ENCODE measurements around the gene MROH2A. TPM values are rescaled to one million over a fixed set of nuclear protein-coding genes. Genes with fewer than 3 reads are reported as not detected.
A peak's percentile ranks its signal among the peaks of the same experiment; 100 is the strongest.

MROH2A gene
- total RNA-seq, 2 experiments from 2014 or later, result not detected

DNA sequence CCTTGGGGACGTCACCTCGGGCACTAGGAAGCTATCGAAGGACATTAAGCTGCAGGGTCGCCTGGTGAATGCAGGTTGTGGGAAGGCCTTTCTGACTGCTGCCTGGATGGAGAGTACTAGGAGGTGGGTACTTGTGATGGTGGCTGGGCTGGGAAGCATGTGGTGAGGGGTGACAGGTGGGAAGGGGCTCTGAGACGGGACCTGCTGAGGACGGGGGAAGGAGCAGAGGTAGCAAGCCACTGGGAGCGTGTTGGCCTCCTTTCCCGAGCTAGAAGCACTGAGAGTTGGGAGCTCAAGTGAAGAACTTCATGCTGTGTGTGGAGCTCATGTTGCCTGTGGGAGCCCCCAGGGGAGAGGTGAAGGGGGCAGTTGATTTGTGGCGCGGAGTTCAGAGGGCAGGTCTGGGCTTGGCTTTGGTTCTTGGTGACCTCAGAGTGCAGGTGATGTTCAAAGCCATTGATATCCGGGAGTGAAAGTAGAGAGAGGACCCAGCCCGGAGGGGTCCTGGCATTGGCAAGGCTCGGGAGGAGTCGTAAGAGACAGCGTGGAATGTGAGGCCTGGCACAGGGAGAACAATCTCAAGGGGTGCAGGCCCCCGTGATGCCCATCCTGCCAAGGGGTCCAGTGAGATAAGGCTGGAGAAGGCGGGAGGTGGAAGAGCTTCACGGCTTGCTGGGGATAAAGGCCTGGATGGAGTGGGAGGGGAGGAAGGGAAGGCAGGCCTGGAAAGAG is 13.2 kb downstream of the MROH2A start:
- H3K4me3 Mint-ChIP-seq, result no peak overlapping the region
- no peak overlapping the region for H3K27ac Mint-ChIP-seq
- peaks cover 2% of the 10 kb centered on the region for H3K27me3 Mint-ChIP-seq
- H3K36me3 Mint-ChIP-seq, result no peaks in the 10 kb centered on the region
- peaks cover under 1% of the 10 kb centered on the region for H3K9me3 Mint-ChIP-seq
- no peak for DNase-seq
- H3K4me1 Mint-ChIP-seq, result no peaks in the 10 kb centered on the region

GRCh38 chr2:233791883-233792329 is 13.8 kb downstream of the MROH2A start:
- Mint-ChIP-seq H3K27me3 (no peaks in the 10 kb centered on the region), H3K27ac (no peak overlapping the region), H3K4me1 (no peaks in the 10 kb centered on the region), H3K9me3 (no peaks in the 10 kb centered on the region), H3K4me3 (no peak overlapping the region), H3K36me3 (no peaks in the 10 kb centered on the region)
- no peak for DNase-seq

- Mint-ChIP-seq H3K27me3 (no peaks in the 10 kb centered on the region), H3K27ac (no peak overlapping the region), H3K36me3 (no peaks in the 10 kb centered on the region), H3K4me3 (no peak overlapping the region), H3K9me3 (no peaks in the 10 kb centered on the region), H3K4me1 (no peaks in the 10 kb centered on the region)
- DNase-seq, result no peak
Observed at GRCh38 chr2:233792720-233793119, 14.6 kb downstream of the MROH2A start.

DNA sequence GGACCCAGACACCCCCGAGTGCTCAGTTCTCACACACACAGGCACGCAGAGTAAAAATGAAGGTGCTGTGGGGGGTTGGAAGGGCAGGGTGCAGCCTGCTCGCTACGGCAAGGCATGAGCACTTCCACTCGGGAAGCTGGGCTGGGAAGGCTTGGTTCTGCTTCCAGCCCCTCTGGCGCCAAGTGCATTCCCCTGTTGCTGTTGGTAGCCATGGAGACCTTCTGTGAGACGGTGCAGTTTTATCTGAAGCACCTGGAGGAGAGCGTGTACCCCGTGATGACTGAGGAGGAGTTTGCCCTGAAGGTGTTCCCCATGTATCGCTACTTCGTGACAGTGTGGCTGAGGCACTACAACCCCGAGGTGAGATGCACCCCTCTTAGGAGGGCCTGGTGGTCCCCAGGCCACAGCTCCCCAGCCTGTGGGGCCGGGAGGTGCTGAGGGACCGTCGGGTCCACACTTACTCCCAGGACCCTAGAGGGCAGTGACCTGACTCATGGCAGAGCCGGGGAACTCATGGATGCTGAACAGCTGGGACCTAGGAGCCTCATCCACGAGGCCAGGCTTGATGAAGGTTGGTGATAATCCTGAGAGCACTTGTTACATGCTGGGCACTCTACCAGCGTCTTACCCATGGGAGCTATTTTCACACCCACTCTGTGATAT is 15.5 kb downstream of the MROH2A start:
- DNase-seq, result no peak
- H3K4me3 Mint-ChIP-seq, result no peak overlapping the region
- no peaks in the 10 kb centered on the region for H3K4me1 Mint-ChIP-seq
- H3K36me3 Mint-ChIP-seq, result no peaks in the 10 kb centered on the region
- H3K27me3 Mint-ChIP-seq, result no peaks in the 10 kb centered on the region
- no peak overlapping the region for H3K27ac Mint-ChIP-seq
- no peaks in the 10 kb centered on the region for H3K9me3 Mint-ChIP-seq

GRCh38 chr2:233794128-233794658 is 16.1 kb downstream of the MROH2A start:
- no peaks in the 10 kb centered on the region for H3K36me3 Mint-ChIP-seq
- no peak overlapping the region for H3K27ac Mint-ChIP-seq
- H3K4me1 Mint-ChIP-seq, result no peaks in the 10 kb centered on the region
- H3K9me3 Mint-ChIP-seq, result no peaks in the 10 kb centered on the region
- no peak overlapping the region for H3K4me3 Mint-ChIP-seq
- no peak for DNase-seq
- H3K27me3 Mint-ChIP-seq, result no peaks in the 10 kb centered on the region

- H3K4me1 Mint-ChIP-seq, result no peaks in the 10 kb centered on the region
- H3K4me3 Mint-ChIP-seq, result no peak overlapping the region
- no peaks in the 10 kb centered on the region for H3K9me3 Mint-ChIP-seq
- no peak for DNase-seq
- no peaks in the 10 kb centered on the region for H3K36me3 Mint-ChIP-seq
- H3K27ac Mint-ChIP-seq, result no peak overlapping the region
- no peaks in the 10 kb centered on the region for H3K27me3 Mint-ChIP-seq
Observed at GRCh38 chr2:233795735-233796171, 17.6 kb downstream of the MROH2A start.

GRCh38 chr2:233796254-233796653 is 18.1 kb downstream of the MROH2A start:
- H3K27ac Mint-ChIP-seq, result no peak overlapping the region
- no peaks in the 10 kb centered on the region for H3K36me3 Mint-ChIP-seq
- H3K4me3 Mint-ChIP-seq, result no peak overlapping the region
- no peaks in the 10 kb centered on the region for H3K9me3 Mint-ChIP-seq
- no peaks in the 10 kb centered on the region for H3K27me3 Mint-ChIP-seq
- H3K4me1 Mint-ChIP-seq, result no peaks in the 10 kb centered on the region
- DNase-seq, result no peak

GRCh38 chr2:233798335-233799086 is 20.4 kb downstream of the MROH2A start:
- Mint-ChIP-seq H3K4me3 (no peak overlapping the region), H3K9me3 (no peaks in the 10 kb centered on the region), H3K27me3 (peaks cover 7% of the 10 kb centered on the region), H3K4me1 (no peaks in the 10 kb centered on the region), H3K36me3 (no peaks in the 10 kb centered on the region), H3K27ac (no peak overlapping the region)
- DNase-seq, result no peak

DNA sequence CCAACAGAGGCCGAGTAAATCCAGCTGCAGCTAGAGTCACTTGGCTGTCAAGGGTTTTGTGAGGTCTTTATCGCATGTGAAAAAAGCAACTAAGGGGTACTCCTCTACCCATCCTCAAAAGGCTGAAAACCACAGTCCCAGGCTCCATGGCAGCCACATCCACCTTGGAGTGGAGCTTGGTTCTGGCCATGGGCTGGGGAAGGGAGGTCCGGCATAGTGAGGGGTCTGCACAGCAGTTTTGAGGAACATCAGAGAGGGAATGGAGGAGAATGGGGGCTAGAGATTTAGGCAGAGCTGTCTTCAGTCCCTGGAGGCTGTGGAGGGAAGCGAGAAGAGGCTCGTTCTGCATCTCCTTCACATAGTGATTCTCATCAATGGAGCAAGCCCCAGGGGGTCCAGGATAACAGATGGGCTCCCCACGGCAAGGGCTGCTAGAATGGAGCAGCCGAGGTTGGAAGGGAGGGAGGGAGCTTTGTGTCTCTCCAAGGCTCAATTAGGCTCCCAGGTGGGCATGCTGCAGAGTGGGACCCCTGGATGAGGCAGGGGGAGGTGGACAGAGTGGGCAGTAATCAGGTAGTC is 21.0 kb downstream of the MROH2A start:
- H3K27me3 Mint-ChIP-seq, result peaks cover 11% of the 10 kb centered on the region
- no peaks in the 10 kb centered on the region for H3K9me3 Mint-ChIP-seq
- H3K27ac Mint-ChIP-seq, result no peak overlapping the region
- DNase-seq, result no peak
- H3K4me1 Mint-ChIP-seq, result no peaks in the 10 kb centered on the region
- no peaks in the 10 kb centered on the region for H3K36me3 Mint-ChIP-seq
- no peak overlapping the region for H3K4me3 Mint-ChIP-seq

DNA sequence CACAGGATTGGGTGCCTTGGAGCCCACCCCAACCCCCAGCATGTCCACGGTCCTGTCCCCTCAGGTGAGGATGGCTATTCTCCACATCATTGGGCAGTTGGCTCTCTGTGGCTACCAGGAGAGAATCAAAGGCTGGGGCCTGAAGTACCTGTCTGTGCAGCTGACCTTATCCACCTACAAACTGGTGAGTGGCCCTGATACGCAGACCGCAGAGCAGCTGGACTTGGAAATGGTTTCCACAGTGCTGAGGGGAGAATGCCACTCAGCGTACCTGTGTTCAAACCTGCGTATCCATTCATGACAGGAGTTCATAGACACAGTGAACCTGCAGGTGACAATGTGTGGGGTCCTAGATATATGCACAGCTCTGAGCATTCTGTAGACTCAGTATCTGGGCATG is 21.6 kb downstream of the MROH2A start:
- H3K4me1 Mint-ChIP-seq, result no peaks in the 10 kb centered on the region
- no peak overlapping the region for H3K27ac Mint-ChIP-seq
- no peak for DNase-seq
- no peaks in the 10 kb centered on the region for H3K9me3 Mint-ChIP-seq
- H3K27me3 Mint-ChIP-seq, result peaks cover 11% of the 10 kb centered on the region
- H3K36me3 Mint-ChIP-seq, result no peaks in the 10 kb centered on the region
- H3K4me3 Mint-ChIP-seq, result no peak overlapping the region

DNA sequence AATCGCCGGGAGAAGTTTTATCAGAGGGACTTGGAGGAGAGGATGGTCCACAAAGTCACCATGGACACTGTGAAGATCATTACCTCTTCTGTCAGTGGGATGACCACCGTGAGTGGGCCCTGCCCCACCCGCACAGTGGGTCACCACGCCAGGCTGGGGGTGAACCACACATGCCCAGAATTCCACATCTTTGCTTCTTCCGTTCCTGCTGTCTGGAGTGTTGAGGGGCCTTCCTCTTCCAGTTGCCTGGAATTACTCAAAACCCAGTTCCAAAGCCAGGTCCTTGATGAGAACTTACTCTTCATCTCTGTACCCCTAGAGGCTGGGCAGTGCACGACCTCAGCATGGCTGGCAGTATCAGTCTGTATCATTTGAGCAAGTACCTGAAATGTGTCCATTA is 22.1 kb downstream of the MROH2A start:
- Mint-ChIP-seq H3K36me3 (no peaks in the 10 kb centered on the region), H3K4me1 (no peaks in the 10 kb centered on the region), H3K4me3 (no peak overlapping the region), H3K27me3 (peaks cover 11% of the 10 kb centered on the region), H3K9me3 (no peaks in the 10 kb centered on the region), H3K27ac (no peak overlapping the region)
- no peak for DNase-seq

- peaks cover 11% of the 10 kb centered on the region for H3K27me3 Mint-ChIP-seq
- no peak overlapping the region for H3K27ac Mint-ChIP-seq
- no peak overlapping the region for H3K4me3 Mint-ChIP-seq
- peak; percentile 18 for DNase-seq
- H3K9me3 Mint-ChIP-seq, result no peaks in the 10 kb centered on the region
- no peaks in the 10 kb centered on the region for H3K36me3 Mint-ChIP-seq
- H3K4me1 Mint-ChIP-seq, result no peaks in the 10 kb centered on the region
Observed at GRCh38 chr2:233801357-233802131, 23.4 kb downstream of the MROH2A start.

DNA sequence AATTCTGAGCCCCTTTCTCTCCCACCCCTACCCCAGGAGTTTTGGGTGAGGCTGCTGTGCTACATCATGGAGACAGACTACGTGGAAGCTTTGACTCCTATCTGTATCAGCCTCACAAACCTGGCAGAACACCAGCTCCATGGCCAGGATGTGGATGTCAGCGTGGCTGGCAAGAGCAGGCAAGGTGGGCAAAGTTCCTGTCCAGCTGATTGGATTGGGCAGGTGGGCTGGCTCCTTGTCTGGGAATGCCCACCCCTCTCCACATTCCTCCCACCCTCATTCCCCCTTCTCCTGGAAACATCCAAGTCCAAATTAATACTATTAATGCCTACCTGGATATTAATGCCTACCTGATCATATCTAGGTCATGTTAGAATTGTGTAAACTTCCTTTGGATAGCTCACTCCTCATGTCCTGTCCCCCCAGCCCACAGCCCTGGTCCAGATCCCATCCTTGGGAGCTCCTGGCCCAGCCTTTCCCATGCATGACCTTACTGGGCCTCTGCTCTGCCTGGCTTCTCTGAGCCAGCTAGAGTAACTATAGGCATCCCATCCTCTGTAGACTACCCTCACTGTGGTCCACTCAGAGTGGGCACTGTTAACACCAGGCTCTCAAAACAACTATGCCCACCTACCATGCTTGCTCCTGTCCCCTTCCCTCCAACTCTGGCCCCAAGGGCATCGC is 24.1 kb downstream of the MROH2A start:
- Mint-ChIP-seq H3K36me3 (no peaks in the 10 kb centered on the region), H3K27me3 (peaks cover 11% of the 10 kb centered on the region), H3K9me3 (no peaks in the 10 kb centered on the region), H3K4me1 (no peaks in the 10 kb centered on the region), H3K4me3 (no peak overlapping the region), H3K27ac (no peak overlapping the region)
- DNase-seq, result no peak
